Measurements from ENCODE around the gene FUBP3.

The FUBP3 gene

GRCh38 chr9:130626249-130626996 is 47.0 kb downstream of the FUBP3 start:
- TF ChIP-seq JUND (IDR thresholded peaks at IDR 0.05; ENCODE audit: low read depth) = no peak
- in situ Hi-C loops (cut with HindIII; ENCODE audit: low pct_unique_long_range_greater_than_20kb, low sequenced_read_pairs) = no loop called here
- DNase-seq (ENCODE audit: low read depth in 1 of 2, low spot score in 1 of 2) = no peak

DNA sequence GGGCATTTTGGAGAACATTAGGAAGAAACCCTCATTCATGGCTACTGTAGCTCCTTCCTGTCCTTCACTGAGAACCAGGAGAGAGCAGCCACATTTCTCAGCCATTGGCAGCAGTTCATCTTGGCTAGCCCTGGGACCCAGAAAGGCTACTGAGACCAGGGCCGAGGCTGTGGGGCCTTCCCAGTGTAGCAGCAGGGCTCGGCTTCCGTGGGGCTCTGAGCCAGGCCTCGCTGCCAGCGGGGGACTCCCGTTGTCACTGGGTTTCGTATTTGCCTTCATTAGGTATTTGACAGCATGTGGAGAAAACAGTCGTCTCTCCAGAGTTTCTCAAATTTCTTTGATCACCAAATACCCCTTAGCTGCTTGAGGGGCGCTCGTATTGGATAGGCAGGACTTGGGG is 47.7 kb downstream of the FUBP3 start:
- in situ Hi-C loops (cut with HindIII; ENCODE audit: low pct_unique_long_range_greater_than_20kb, low sequenced_read_pairs) = no loop called here
- no peak for TF ChIP-seq JUND (IDR thresholded peaks at IDR 0.05; ENCODE audit: low read depth)
- no peak for DNase-seq (ENCODE audit: low read depth in 1 of 2, low spot score in 1 of 2)

- DNase-seq (ENCODE audit: low read depth in 1 of 2, low spot score in 1 of 2) = no peak
- in situ Hi-C loops (cut with HindIII; ENCODE audit: low pct_unique_long_range_greater_than_20kb, low sequenced_read_pairs) = no loop called here
- TF ChIP-seq JUND (IDR thresholded peaks at IDR 0.05; ENCODE audit: low read depth) = no peak
Measured at GRCh38 chr9:130627896-130628792, 48.8 kb downstream of the FUBP3 start.

DNA sequence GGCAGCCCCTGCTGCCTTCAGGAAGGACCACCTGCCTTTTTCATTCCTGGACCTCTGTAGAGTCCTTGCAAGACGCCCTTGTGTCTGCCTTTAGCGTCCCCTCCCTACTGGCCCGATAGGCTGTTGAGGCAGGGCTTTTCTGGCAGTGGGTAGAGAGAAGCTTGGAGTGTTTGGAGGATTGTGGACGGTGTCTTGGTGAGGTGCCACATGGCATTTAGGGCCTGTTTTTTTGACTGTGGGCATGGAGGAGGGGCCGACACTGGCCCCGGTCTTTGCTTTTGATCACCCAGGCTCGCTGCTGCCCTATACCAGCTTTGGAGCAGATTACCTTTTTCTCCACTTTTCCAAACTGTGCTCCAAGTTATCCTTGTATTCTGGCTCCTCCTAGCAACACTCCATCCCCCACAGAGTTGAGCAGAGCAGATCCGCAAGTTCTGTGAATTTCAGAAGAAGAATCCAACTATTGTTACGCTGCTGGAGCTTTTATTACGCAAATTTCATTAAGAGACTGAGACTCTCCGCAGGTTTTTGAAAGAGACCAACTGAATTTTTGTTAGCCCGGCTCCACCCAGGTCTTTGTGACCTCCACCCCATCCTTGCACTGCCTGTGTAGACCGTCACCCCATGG is 50.2 kb downstream of the FUBP3 start:
- in situ Hi-C loops (cut with HindIII; ENCODE audit: low pct_unique_long_range_greater_than_20kb, low sequenced_read_pairs) = no loop called here

GRCh38 chr9:130630071-130630450 is 50.7 kb downstream of the FUBP3 start:
- no peak for DNase-seq (ENCODE audit: low read depth in 1 of 2, low spot score in 1 of 2)
- TF ChIP-seq JUND (IDR thresholded peaks at IDR 0.05; ENCODE audit: low read depth) = no peak
- in situ Hi-C loops (cut with HindIII; ENCODE audit: low pct_unique_long_range_greater_than_20kb, low sequenced_read_pairs) = no loop called here

More for the DNA sequence above, 50.2 kb downstream of the FUBP3 start:
- TF ChIP-seq JUND (IDR thresholded peaks at IDR 0.05; ENCODE audit: low read depth) = no peak
- no peak for DNase-seq (ENCODE audit: low read depth in 1 of 2, low spot score in 1 of 2)

DNA sequence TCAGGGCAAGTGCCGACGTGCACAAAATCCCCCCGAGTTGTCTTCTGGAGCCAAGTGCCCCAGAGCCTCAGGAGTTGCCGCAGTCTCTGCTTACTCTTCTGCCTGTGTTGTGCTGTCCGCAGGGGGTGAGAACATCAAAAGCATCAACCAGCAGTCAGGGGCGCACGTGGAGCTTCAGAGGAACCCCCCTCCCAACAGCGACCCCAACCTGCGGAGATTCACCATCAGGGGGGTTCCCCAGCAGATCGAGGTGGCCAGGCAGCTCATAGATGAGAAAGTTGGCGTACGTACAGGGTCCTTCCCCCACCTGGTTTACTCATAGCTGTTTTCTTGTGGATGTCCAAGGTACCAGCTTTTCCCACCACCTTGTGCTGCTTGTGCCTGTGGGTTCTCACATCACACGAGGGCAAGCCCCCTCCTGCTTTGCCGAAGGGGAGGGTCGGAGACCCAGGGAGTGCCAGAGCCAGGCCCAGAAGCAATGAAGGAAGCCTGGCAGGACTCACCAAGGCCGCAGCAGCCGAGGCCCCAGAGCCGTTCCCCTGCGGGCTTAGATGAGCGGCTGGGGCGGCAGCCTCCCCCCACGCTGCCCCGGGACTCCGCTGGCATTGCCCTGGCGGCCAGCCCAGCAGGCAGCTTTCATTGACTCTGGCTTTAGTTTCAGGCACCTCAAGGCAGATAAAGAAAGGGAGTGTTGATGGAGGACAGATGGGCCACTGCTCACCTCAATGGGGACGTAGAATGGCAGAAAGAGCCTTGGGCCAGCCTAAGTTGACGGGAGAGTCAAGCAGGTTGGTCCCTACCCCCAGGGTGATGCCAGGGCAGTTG is 51.3 kb downstream of the FUBP3 start:
- no peak for DNase-seq (ENCODE audit: low read depth in 1 of 2, low spot score in 1 of 2)
- no peak for TF ChIP-seq JUND (IDR thresholded peaks at IDR 0.05; ENCODE audit: low read depth)
- in situ Hi-C loops (cut with HindIII; ENCODE audit: low pct_unique_long_range_greater_than_20kb, low sequenced_read_pairs) = no loop called here

GRCh38 chr9:130631331-130632080 is 52.1 kb downstream of the FUBP3 start:
- TF ChIP-seq JUND (IDR thresholded peaks at IDR 0.05; ENCODE audit: low read depth) = no peak
- in situ Hi-C loops (cut with HindIII; ENCODE audit: low pct_unique_long_range_greater_than_20kb, low sequenced_read_pairs) = no loop called here
- no peak for DNase-seq (ENCODE audit: low read depth in 1 of 2, low spot score in 1 of 2)

- in situ Hi-C loops (cut with HindIII; ENCODE audit: low pct_unique_long_range_greater_than_20kb, low sequenced_read_pairs) = no loop called here
- no peak for TF ChIP-seq JUND (IDR thresholded peaks at IDR 0.05; ENCODE audit: low read depth)
- DNase-seq (ENCODE audit: low read depth in 1 of 2, low spot score in 1 of 2) = no peak
Measured at GRCh38 chr9:130632081-130632710, 52.8 kb downstream of the FUBP3 start.

DNA sequence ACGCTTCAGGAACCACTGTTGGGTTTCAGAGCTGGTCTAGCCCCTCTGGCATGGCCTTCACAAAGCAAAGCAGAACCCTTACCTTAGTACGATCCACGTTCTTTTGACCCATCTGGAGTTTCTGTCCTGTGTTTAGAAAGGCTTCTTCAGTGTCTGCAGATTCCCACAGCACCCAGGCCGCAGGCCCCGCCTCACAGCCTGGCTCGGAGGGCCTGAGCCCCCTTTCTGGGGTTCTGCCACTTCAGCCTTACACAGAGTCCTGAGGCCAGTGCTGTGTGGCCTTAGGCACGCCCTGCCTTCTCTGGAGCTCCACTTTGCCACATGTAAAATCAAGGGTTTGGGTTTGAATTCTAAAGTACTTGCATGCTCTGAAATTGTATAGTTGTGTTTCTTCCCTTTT is 53.5 kb downstream of the FUBP3 start:
- no peak for TF ChIP-seq JUND (IDR thresholded peaks at IDR 0.05; ENCODE audit: low read depth)
- DNase-seq (ENCODE audit: low read depth in 1 of 2, low spot score in 1 of 2) = no peak
- in situ Hi-C loops (cut with HindIII; ENCODE audit: low pct_unique_long_range_greater_than_20kb, low sequenced_read_pairs) = no loop called here

GRCh38 chr9:130633336-130634190 is 54.2 kb downstream of the FUBP3 start:
- no peak for DNase-seq (ENCODE audit: low read depth in 1 of 2, low spot score in 1 of 2)
- in situ Hi-C loops (cut with HindIII; ENCODE audit: low pct_unique_long_range_greater_than_20kb, low sequenced_read_pairs) = no loop called here
- TF ChIP-seq JUND (IDR thresholded peaks at IDR 0.05; ENCODE audit: low read depth) = no peak
